ENCODE data around the gene SDHB. TPM values are rescaled to one million over a fixed set of nuclear protein-coding genes. Genes with fewer than 3 reads are reported as not detected.
A peak's percentile ranks its signal among the peaks of the same experiment; 100 is the strongest.

The SDHB gene
- total RNA-seq: 67.1 TPM

GRCh38 chr1:17053685-17054410 lies at the start of gene SDHB:
Gene SDHB, minus strand, starts transcription at chr1:17054032. Its CDS starts 13 bp downstream, at chr1:17054019.
- peak; percentile 98 for DNase-seq

GRCh38 chr1:17102232-17102631 lies 48.4 kb upstream of the SDHB start:
- DNase-seq: no peak

GRCh38 chr1:17101261-17101660 lies 47.4 kb upstream of the SDHB start:
- no peak for DNase-seq

GRCh38 chr1:17099616-17100340 lies 45.9 kb upstream of the SDHB start:
- no peak for DNase-seq

GRCh38 chr1:17098446-17099317 lies 44.9 kb upstream of the SDHB start:
- no peak for DNase-seq

GRCh38 chr1:17097787-17098186 lies 44.0 kb upstream of the SDHB start:
- DNase-seq: no peak

- DNase-seq: no peak
Observed at GRCh38 chr1:17097147-17097546, 43.3 kb upstream of the SDHB start.

GRCh38 chr1:17096584-17096983 lies 42.8 kb upstream of the SDHB start:
- DNase-seq: no peak

- no peak for DNase-seq
Observed at GRCh38 chr1:17095141-17095540, 41.3 kb upstream of the SDHB start.

- DNase-seq: no peak
Observed at GRCh38 chr1:17094664-17095063, 40.8 kb upstream of the SDHB start.

GRCh38 chr1:17093822-17094393 lies 40.1 kb upstream of the SDHB start:
- no peak for DNase-seq

- DNase-seq: no peak
Observed at GRCh38 chr1:17091252-17091651, 37.4 kb upstream of the SDHB start.

GRCh38 chr1:17089506-17089905 lies 35.7 kb upstream of the SDHB start:
- DNase-seq: peak; percentile 76

GRCh38 chr1:17086751-17087150 lies 32.9 kb upstream of the SDHB start:
- no peak for DNase-seq

- no peak for DNase-seq
Observed at GRCh38 chr1:17084787-17085186, 31.0 kb upstream of the SDHB start.

- DNase-seq: no peak
Observed at GRCh38 chr1:17082761-17083160, 28.9 kb upstream of the SDHB start.

- DNase-seq: no peak
Observed at GRCh38 chr1:17081439-17081838, 27.6 kb upstream of the SDHB start.

GRCh38 chr1:17080880-17081279 lies 27.0 kb upstream of the SDHB start:
- no peak for DNase-seq

GRCh38 chr1:17080085-17080759 lies 26.4 kb upstream of the SDHB start:
- no peak for DNase-seq

GRCh38 chr1:17078991-17079868 lies 25.4 kb upstream of the SDHB start:
- DNase-seq: no peak

All from occipital lobe (tissue), 2 donors.